ENCODE measurements around the gene RHBG.
A peak's percentile ranks its signal among the peaks of the same experiment; 100 is the strongest.
"Not testable (repeated sequence)": the region's sequence is repeated elsewhere in the genome, so short reads cannot be mapped to it uniquely, and the experiment has no call there.

Gene RHBG

DNA sequence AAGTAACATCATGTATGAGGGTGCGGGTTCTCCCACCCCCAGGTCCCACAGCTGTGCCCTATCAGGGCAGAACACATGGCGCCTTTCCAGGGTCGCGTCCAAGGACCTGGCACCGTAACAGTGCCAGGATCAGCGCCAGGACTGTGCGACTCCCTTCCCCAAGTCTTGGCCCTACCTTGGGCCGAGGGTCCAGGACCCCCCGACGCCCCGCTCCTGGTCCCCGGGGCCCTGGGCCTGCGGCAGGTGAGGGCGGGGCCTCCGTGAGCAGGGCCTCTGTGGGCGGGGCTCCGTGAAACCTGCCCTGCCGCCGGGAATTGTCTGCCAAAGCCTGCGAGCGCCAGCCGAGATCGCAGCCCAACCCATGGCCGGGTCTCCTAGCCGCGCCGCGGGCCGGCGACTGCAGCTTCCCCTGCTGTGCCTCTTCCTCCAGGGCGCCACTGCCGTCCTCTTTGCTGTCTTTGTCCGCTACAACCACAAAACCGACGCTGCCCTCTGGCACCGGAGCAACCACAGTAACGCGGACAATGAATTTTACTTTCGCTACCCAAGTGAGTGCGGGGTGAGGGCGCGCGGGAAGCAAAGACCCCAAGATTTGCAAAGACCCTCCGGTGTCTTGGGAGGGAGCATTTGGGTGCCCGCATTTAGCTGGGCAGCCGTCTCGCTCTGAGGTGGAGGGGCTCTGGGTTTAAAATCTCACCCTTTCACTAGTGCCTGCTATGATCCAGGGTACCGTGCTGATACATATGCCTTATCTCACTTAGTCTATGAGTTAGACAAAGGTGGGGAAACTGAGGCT lies at the start of gene RHBG:
RHBG (plus strand) TSS at position 323 of the 796 bp plus-strand sequence; CDS start at position 362, 39 bp downstream.
- no peak within 1 kb of the TSS for H3K27ac Mint-ChIP-seq
- H3K9me3 Mint-ChIP-seq, result no peaks in the 10 kb centered on the region
- H3K4me3 Mint-ChIP-seq, result peak within 1 kb of the TSS; percentile 64
- H3K36me3 Mint-ChIP-seq (ENCODE audit: low read depth), result no peaks in the 10 kb centered on the region
- H3K27me3 Mint-ChIP-seq, result peaks cover 75% of the 10 kb centered on the region
- DNase-seq, result no peak
- peaks cover 4% of the 10 kb centered on the region for H3K4me1 Mint-ChIP-seq (ENCODE audit: low read depth)

- Mint-ChIP-seq H3K36me3 (ENCODE audit: low read depth) (peaks cover 96% of the 10 kb centered on the region), H3K27ac (no peak overlapping the region), H3K9me3 (no peaks in the 10 kb centered on the region), H3K27me3 (no peaks in the 10 kb centered on the region), H3K4me1 (ENCODE audit: low read depth) (no peaks in the 10 kb centered on the region), H3K4me3 (no peak overlapping the region)
- peak; percentile 26 for DNase-seq
These were observed 49.3 kb upstream of the RHBG start for GRCh38 chr1:156319664-156320063.

DNA sequence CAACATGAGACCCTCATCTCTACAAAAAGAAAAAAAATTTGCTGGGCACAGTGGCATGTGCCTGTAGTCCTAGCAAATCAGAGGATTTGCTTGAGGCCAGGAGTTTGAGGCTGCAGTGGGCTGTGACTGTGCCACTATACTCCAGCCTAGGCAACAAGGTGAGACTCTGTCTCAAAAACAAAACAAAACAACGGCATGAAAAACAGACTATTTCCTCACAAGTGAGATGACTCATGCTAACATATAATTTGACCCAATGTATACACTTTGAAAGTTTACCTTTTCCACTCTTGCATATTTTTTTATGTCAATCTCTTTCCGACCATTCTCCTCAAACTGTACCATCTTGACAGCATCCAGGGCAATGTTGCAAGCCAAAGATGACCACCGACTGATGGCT lies 48.5 kb upstream of the RHBG start:
- H3K4me3 Mint-ChIP-seq, result no peak overlapping the region
- H3K27me3 Mint-ChIP-seq, result no peaks in the 10 kb centered on the region
- H3K36me3 Mint-ChIP-seq (ENCODE audit: low read depth), result peaks cover 96% of the 10 kb centered on the region
- no peaks in the 10 kb centered on the region for H3K9me3 Mint-ChIP-seq
- H3K27ac Mint-ChIP-seq, result peak overlapping the region; percentile 20
- DNase-seq, result peak; percentile 1
- no peaks in the 10 kb centered on the region for H3K4me1 Mint-ChIP-seq (ENCODE audit: low read depth)

DNA sequence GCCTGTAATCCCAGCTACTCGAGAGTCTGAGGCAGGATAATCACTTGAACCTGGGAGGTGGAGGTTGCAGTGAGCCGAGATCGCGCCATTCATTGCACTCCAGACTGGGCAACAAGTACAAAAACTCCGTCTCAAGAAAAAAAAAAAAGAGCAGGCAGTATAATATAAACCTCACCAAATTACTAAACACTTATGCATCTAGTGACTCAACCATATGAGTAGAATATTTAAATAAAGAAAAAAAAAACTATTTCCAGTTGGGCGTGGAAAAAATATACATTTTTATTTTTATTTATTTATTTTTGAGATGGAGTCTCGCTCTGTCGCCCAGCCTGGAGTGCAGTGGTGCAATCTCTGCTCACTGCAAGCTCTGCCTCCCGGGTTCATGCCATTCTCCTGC lies 45.8 kb upstream of the RHBG start:
- H3K9me3 Mint-ChIP-seq; H3K4me1 Mint-ChIP-seq (ENCODE audit: low read depth); H3K27ac Mint-ChIP-seq; H3K4me3 Mint-ChIP-seq; DNase-seq; H3K27me3 Mint-ChIP-seq: not testable (repeated sequence)
- H3K36me3 Mint-ChIP-seq (ENCODE audit: low read depth), result peaks cover 90% of the 10 kb centered on the region

DNA sequence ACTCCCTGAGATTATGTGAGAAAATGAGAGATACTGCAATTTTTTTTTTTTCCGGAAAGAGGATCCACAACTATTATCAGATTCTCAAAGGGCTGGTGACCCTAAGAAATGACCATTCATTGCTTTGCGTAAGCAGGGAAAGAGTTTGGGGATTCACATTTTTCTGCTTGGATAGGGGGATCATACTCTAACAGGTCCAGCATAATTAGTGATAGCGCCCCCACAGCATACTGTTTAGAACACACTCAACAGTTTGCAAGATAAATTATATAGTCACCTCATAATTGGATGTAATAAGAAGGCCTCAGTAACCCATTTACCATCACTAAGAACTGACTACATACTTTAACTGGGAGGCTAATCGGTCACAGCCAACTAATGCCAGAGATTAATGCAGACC lies 32.8 kb upstream of the RHBG start:
- peak overlapping the region; percentile 99 for H3K27ac Mint-ChIP-seq
- peaks cover 66% of the 10 kb centered on the region for H3K36me3 Mint-ChIP-seq (ENCODE audit: low read depth)
- no peaks in the 10 kb centered on the region for H3K9me3 Mint-ChIP-seq
- no peak for DNase-seq
- no peaks in the 10 kb centered on the region for H3K27me3 Mint-ChIP-seq
- peaks cover 38% of the 10 kb centered on the region for H3K4me1 Mint-ChIP-seq (ENCODE audit: low read depth)
- peak overlapping the region; percentile 99 for H3K4me3 Mint-ChIP-seq

DNA sequence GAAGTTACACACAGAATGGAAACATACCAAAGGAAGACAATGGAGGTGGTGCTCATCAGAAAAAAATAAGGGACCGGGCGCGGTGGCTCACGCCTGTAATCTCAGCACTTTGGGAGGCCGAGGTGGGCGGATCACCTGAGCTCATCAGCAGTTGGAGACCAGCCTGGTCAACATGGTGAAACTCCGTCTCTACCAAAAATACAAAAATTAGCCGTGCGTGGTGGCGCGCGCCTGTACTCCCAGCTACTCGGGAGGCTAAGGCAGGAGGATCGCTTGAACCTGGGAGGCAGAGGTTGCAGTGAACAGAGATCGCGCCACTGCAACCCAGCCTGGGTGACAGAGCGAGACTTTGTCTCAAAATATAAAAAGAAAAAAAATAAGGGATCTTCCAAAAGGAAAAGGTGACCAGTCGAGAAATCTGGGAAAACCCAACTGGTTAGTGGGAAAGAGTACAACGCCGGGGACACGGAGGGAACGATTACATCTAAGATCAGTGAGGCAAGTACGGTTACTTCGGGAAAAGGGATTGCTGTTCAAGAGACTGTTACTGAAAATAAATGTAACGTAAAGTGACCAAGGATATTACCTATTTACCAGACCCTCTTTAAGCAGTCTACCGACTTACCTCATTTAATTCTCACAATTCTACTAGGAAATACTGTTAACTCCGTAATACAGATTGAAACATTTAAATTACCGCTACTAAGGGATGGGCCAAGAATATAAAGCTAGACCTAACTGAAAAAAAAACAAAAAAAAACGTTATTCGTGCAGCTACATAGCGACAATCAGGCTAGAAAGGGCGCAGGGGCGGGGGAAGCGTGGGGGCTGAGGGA lies 31.7 kb upstream of the RHBG start:
- Mint-ChIP-seq H3K36me3 (ENCODE audit: low read depth) (peaks cover 57% of the 10 kb centered on the region), H3K4me1 (ENCODE audit: low read depth) (peaks cover 38% of the 10 kb centered on the region), H3K27me3 (no peaks in the 10 kb centered on the region), H3K27ac (peak overlapping the region; percentile 99), H3K4me3 (peak overlapping the region; percentile 99), H3K9me3 (no peaks in the 10 kb centered on the region)
- DNase-seq, result peak; percentile 35

- peaks cover 38% of the 10 kb centered on the region for H3K4me1 Mint-ChIP-seq (ENCODE audit: low read depth)
- DNase-seq, result no peak
- H3K27me3 Mint-ChIP-seq, result no peaks in the 10 kb centered on the region
- H3K27ac Mint-ChIP-seq, result peak overlapping the region; percentile 99
- peak overlapping the region; percentile 99 for H3K4me3 Mint-ChIP-seq
- H3K36me3 Mint-ChIP-seq (ENCODE audit: low read depth), result peaks cover 51% of the 10 kb centered on the region
- H3K9me3 Mint-ChIP-seq, result no peaks in the 10 kb centered on the region
These were observed 31.2 kb upstream of the RHBG start for GRCh38 chr1:156337888-156338179.

DNA sequence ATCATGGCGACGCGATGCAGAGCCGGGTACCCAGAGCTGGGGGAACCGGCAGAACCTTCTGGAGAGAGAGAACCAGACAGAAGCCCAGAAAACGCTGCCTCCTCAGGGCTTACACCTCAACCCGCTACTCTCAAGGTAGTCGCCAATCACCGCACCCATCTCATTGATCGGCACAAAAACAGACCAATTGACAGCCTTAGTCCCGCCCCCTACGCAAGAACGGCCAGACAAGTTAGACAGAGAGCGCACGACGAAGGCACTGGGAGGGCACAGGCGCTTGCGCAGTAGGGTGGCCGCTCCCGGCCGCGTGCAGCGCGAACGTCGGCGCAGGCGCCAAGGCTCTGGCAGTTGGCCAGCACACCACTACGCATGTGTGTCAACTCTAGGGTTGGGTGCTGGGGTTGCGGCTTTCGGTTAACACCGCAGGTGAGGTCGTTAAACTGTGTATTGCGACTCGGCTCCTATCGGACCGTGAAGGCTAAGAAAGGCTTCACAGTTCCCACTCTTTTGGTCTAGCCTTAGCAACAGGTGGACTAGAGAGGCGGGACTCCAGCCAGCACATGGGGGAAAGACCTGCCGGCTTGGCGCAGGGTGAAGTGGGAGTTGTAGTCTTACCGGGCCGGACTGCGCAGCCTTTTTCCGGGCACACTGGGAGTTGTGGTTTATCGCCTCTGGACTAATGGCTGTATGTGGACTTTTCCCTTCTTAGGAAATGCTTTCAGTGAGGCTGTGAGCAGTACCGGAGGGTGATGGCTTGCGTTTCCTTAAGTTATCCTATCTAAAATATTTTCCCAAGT lies 30.6 kb upstream of the RHBG start, which contains the start of the genes CCT3 and TSACC:
CCT3 (minus strand) TSS at position 113 of the 797 bp plus-strand sequence; CDS start at position 5, 108 bp downstream.
TSACC (plus strand) TSS at position 347 of the 797 bp plus-strand sequence. CDS start 1,232 bp downstream, outside the sequence.
- no peaks in the 10 kb centered on the region for H3K27me3 Mint-ChIP-seq
- H3K27ac Mint-ChIP-seq, result peak within 1 kb of the TSS; percentile 99
- DNase-seq, result peak; percentile 100
- H3K4me1 Mint-ChIP-seq (ENCODE audit: low read depth), result peaks cover 37% of the 10 kb centered on the region
- peaks cover 46% of the 10 kb centered on the region for H3K36me3 Mint-ChIP-seq (ENCODE audit: low read depth)
- peak within 1 kb of the TSS; percentile 99 for H3K4me3 Mint-ChIP-seq
- no peaks in the 10 kb centered on the region for H3K9me3 Mint-ChIP-seq

DNA sequence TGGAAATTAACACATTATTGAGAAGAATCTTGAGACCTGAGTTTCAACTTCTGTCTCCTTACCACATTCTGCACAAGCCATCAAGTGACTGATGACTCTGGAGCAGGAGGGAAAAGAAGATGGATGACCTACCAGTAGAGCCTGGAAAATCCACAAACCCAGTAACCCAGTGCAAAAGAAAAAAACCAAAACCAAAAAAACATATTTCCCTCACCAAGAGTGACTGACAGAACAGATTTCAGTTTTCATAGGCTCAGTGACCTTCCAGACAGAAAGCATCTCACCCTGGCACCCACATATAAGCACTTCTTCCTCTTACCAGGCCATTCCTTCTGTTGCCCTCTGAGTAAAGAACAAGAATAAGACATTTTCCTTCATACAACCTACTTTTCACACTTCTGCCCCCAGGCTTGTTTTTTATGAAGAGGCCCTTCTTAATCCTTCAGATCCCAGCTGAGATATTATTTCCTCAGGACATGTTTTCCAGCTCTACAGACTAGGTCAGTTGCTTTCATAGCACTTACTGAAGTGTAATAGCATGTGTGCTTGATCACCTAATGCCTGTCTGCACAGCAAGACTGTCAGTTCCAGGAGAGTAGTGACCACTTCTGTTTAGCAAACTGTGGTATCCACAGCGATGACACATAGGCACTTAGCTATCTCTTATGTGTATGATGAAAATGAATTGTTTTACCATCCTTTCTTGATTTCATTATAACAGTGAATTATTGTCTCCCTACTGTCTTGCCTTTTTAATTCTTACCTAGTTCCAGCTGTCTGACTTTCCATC lies 26.6 kb upstream of the RHBG start:
- no peak overlapping the region for H3K27ac Mint-ChIP-seq
- peaks cover 8% of the 10 kb centered on the region for H3K27me3 Mint-ChIP-seq
- no peak for DNase-seq
- H3K4me1 Mint-ChIP-seq (ENCODE audit: low read depth), result peaks cover 8% of the 10 kb centered on the region
- peaks cover 7% of the 10 kb centered on the region for H3K36me3 Mint-ChIP-seq (ENCODE audit: low read depth)
- no peaks in the 10 kb centered on the region for H3K9me3 Mint-ChIP-seq
- H3K4me3 Mint-ChIP-seq, result no peak overlapping the region

GRCh38 chr1:156344409-156344808 lies 24.6 kb upstream of the RHBG start:
- no peaks in the 10 kb centered on the region for H3K9me3 Mint-ChIP-seq
- peaks cover 8% of the 10 kb centered on the region for H3K27me3 Mint-ChIP-seq
- H3K36me3 Mint-ChIP-seq (ENCODE audit: low read depth), result no peaks in the 10 kb centered on the region
- DNase-seq, result no peak
- H3K4me3 Mint-ChIP-seq, result no peak overlapping the region
- H3K4me1 Mint-ChIP-seq (ENCODE audit: low read depth), result peaks cover under 1% of the 10 kb centered on the region
- H3K27ac Mint-ChIP-seq, result no peak overlapping the region

GRCh38 chr1:156346035-156346434 lies 23.0 kb upstream of the RHBG start:
- H3K36me3 Mint-ChIP-seq (ENCODE audit: low read depth); H3K27me3 Mint-ChIP-seq; H3K27ac Mint-ChIP-seq; H3K9me3 Mint-ChIP-seq; H3K4me3 Mint-ChIP-seq; DNase-seq; H3K4me1 Mint-ChIP-seq (ENCODE audit: low read depth): not testable (repeated sequence)

GRCh38 chr1:156346636-156347035 lies 22.4 kb upstream of the RHBG start:
- peaks cover 8% of the 10 kb centered on the region for H3K27me3 Mint-ChIP-seq
- H3K4me1 Mint-ChIP-seq (ENCODE audit: low read depth), result no peaks in the 10 kb centered on the region
- no peak overlapping the region for H3K4me3 Mint-ChIP-seq
- no peaks in the 10 kb centered on the region for H3K36me3 Mint-ChIP-seq (ENCODE audit: low read depth)
- no peak overlapping the region for H3K27ac Mint-ChIP-seq
- H3K9me3 Mint-ChIP-seq, result no peaks in the 10 kb centered on the region
- no peak for DNase-seq

DNA sequence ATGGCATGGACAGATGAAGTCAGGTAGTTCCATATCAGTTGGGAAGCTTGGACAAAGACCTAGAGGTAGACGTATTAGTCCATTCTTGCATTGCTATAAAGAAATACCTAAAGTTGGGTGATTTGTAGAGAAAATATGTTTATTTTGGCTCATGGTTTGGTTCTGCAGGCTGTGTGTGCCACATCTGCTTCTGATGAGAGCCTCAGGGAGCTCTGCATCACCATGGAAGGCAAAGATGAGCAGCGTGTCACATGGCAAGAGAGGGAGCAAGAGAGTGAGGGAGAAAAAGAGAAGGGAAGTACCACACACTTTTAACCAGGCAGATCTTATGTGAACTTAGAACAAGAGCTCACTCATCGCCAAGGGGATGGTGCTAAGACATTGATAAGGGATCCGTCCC lies 21.7 kb upstream of the RHBG start:
- Mint-ChIP-seq H3K27me3 (peaks cover 8% of the 10 kb centered on the region), H3K27ac (no peak overlapping the region), H3K9me3 (no peaks in the 10 kb centered on the region), H3K4me1 (ENCODE audit: low read depth) (no peaks in the 10 kb centered on the region), H3K36me3 (ENCODE audit: low read depth) (no peaks in the 10 kb centered on the region), H3K4me3 (no peak overlapping the region)
- DNase-seq, result no peak

DNA sequence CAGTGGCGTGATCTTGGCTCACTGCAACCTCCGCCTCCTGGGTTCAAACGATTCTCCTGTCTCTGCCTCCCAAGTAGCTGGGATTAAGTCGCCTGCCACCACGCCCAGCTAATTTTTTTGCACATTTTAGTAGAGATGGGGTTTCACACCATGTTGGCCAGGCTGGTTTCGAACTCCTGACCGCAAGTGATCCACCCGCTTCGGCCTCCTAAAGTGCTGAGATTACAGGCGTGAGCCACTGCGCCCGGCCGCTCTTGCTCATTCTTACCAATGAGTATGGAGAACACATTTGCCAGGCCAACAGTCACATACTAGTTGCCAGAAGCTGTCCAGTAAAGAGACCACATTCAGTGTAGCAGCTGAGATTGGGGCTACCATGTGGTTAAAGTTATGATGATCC lies 16.5 kb upstream of the RHBG start:
- DNase-seq; H3K4me3 Mint-ChIP-seq; H3K27ac Mint-ChIP-seq; H3K36me3 Mint-ChIP-seq (ENCODE audit: low read depth); H3K9me3 Mint-ChIP-seq: not testable (repeated sequence)
- peaks cover 16% of the 10 kb centered on the region for H3K27me3 Mint-ChIP-seq
- H3K4me1 Mint-ChIP-seq (ENCODE audit: low read depth), result peaks cover 17% of the 10 kb centered on the region

Measured in activated T-cell treated with anti-CD3 and anti-CD28 coated beads, Interleukin-2, amount 50 U/mL, for 24 hours (primary cell).